GM23338 (cell line): Measurements from ENCODE around the gene FAM120A. TPM values are rescaled to one million over a fixed set of nuclear protein-coding genes. Genes with fewer than 3 reads are reported as not detected.
A peak's percentile ranks its signal among the peaks of the same experiment; 100 is the strongest.

Experiments used
- ATAC-seq: fragments of 200-7000 bp; cut with Tn5 transposase; 3 replicates; pipeline ENCODE4 v1.9.1; 2020
- DNase-seq: peaks from one replicate; pipeline ENCODE4 v3.0.0-alpha.2; 2015; ENCODE audit warnings: low spot score
- H2AFZ ChIP-seq: fragments of 200-600 bp; sonication (generic); 2 replicates; pipeline ENCODE4 v1.8.0; 2016; ENCODE audit warnings: antibody characterized with exemption, mild to moderate bottlenecking, moderate library complexity
- H3F3A ChIP-seq: fragments of 200-600 bp; sonication (generic); replicated peaks from 2 replicates; pipeline ENCODE4 v1.8.0; 2017; ENCODE audit warnings: antibody characterized with exemption, mixed run types, low read depth
- H3K27ac ChIP-seq: fragments of 200-600 bp; sonication (generic); 2 replicates; pipeline ENCODE4 v1.6.1; 2016; ENCODE audit warnings: low read depth
- H3K27me3 ChIP-seq: fragments of 200-600 bp; sonication (generic); 2 replicates; pipeline ENCODE4 v1.8.0; 2016; ENCODE audit warnings: mild to moderate bottlenecking, mixed run types, moderate library complexity; ENCODE audit not compliant: insufficient read depth
- H3K36me3 ChIP-seq: fragments of 200-600 bp; sonication (generic); 2 replicates; pipeline ENCODE4 v1.8.0; 2016; ENCODE audit warnings: mild to moderate bottlenecking; ENCODE audit not compliant: insufficient read depth
- H3K4me1 ChIP-seq: fragments of 200-600 bp; sonication (generic); 2 replicates; pipeline ENCODE4 v1.8.0; 2016; ENCODE audit warnings: mild to moderate bottlenecking, moderate library complexity; ENCODE audit not compliant: insufficient read depth
- H3K4me2 ChIP-seq: fragments of 200-600 bp; sonication (generic); 2 replicates; pipeline ENCODE4 v1.7.1; 2017; ENCODE audit warnings: mixed run types
- H3K4me3 ChIP-seq: fragments of 200-600 bp; sonication (generic); 2 replicates; pipeline ENCODE4 v1.6.1; 2016; ENCODE audit warnings: mixed run types
- H3K79me2 ChIP-seq: fragments of 200-600 bp; sonication (generic); replicated peaks from 2 replicates; pipeline ENCODE4 v1.8.0; 2017; ENCODE audit warnings: mild to moderate bottlenecking; ENCODE audit not compliant: insufficient read depth
- H3K9me2 ChIP-seq: fragments of 200-600 bp; sonication (generic); 2 replicates; pipeline ENCODE4 v1.8.0; 2017; ENCODE audit not compliant: insufficient read depth
- H4K20me1 ChIP-seq: fragments of 200-600 bp; sonication (generic); replicated peaks from 2 replicates; pipeline ENCODE4 v1.8.0; 2017; ENCODE audit warnings: mild to moderate bottlenecking; ENCODE audit not compliant: insufficient read depth
- H3K27ac Mint-ChIP-seq: 2 replicates; pipeline ENCODE4 v1.8.0; 2020; ENCODE audit warnings: inconsistent platforms, mild to moderate bottlenecking, moderate library complexity, mixed read lengths
- H3K27me3 Mint-ChIP-seq: 3 replicates; pipeline ENCODE4 v1.8.0; 2022; ENCODE audit warnings: low read depth, mild to moderate bottlenecking, moderate library complexity, mixed read lengths, inconsistent platforms; ENCODE audit not compliant: insufficient read depth, poor library complexity
- H3K36me3 Mint-ChIP-seq: 3 replicates; pipeline ENCODE4 v1.8.0; 2021; ENCODE audit warnings: low read depth, mild to moderate bottlenecking, inconsistent platforms, moderate library complexity, mixed read lengths
- H3K4me1 Mint-ChIP-seq: 3 replicates; pipeline ENCODE4 v1.8.0; 2020; ENCODE audit warnings: mild to moderate bottlenecking, inconsistent platforms, mixed read lengths
- H3K4me3 Mint-ChIP-seq: 3 replicates; pipeline ENCODE4 v1.8.0; 2021; ENCODE audit warnings: moderate library complexity, mild to moderate bottlenecking, inconsistent platforms, mixed read lengths
- H3K9me3 Mint-ChIP-seq: 3 replicates; pipeline ENCODE4 v1.8.0; 2020; ENCODE audit warnings: moderate library complexity, mild to moderate bottlenecking, inconsistent platforms, mixed read lengths
- CREB1 ChIP-seq: fragments of 250-450 bp; sonication (Bioruptor Pico); IDR thresholded peaks from 2 replicates; pipeline ENCODE4 v1.5.0; 2020; ENCODE audit warnings: low read depth, mild to moderate bottlenecking, moderate library complexity
- EZH2 ChIP-seq: fragments of 200-600 bp; sonication (generic); IDR thresholded peaks from one replicate; pipeline ENCODE4 v1.8.0; 2017; ENCODE audit warnings: antibody characterized with exemption, mild to moderate bottlenecking, low read depth; ENCODE audit not compliant: unreplicated experiment
- JUNB ChIP-seq: IDR thresholded peaks from one replicate; pipeline ENCODE4 v1.6.1; 2016; ENCODE audit warnings: antibody characterized with exemption; ENCODE audit not compliant: unreplicated experiment
- NANOG ChIP-seq: IDR thresholded peaks from 2 replicates; pipeline ENCODE4 v1.6.1; 2016; ENCODE audit warnings: antibody characterized with exemption, borderline replicate concordance
- POLR2AphosphoS5 ChIP-seq: IDR thresholded peaks from 2 replicates; pipeline ENCODE4 v1.6.1; 2016; ENCODE audit warnings: antibody characterized with exemption, low read depth
- STAT1 ChIP-seq: IDR thresholded peaks from one replicate; pipeline ENCODE4 v1.6.1; 2016; ENCODE audit warnings: antibody characterized with exemption; ENCODE audit not compliant: unreplicated experiment
- ZNF114 ChIP-seq: fragments of 250-450 bp; sonication (Bioruptor Pico); IDR thresholded peaks from 2 replicates; pipeline ENCODE4 v1.5.0; 2020; ENCODE audit warnings: mild to moderate bottlenecking, moderate library complexity
- ZNF331 ChIP-seq: fragments of 250-450 bp; sonication (Bioruptor Pico); IDR thresholded peaks from 2 replicates; pipeline ENCODE4 v1.5.0; 2020; ENCODE audit warnings: low read depth, mild to moderate bottlenecking, moderate library complexity
- polyA plus RNA-seq: library from polyadenylated mRNA; unstranded; fragments of >200 nt; fragmentation: Nextera tagmentation; extraction: Ambion mirVana; gene quantifications from 2 replicates; pipeline ENCODE4 v1.2.1, GENCODE V29; 2016
- total RNA-seq: library from RNA; depleted of rRNA; stranded (reverse); fragments of >200 nt; shearing (Covaris generic); gene quantifications from 2 replicates; pipeline ENCODE4 v1.2.3, GENCODE V29; 2014
- TF ChIP-seq, protein P1 (sequence below): IDR thresholded peaks from 2 replicates; pipeline ENCODE4 v1.6.1; 2016; ENCODE audit warnings: antibody characterized with exemption
- TF ChIP-seq, protein P2 (sequence below): fragments of 250-450 bp; sonication (Bioruptor Pico); IDR thresholded peaks from 2 replicates; pipeline ENCODE4 v1.5.0; 2020; ENCODE audit warnings: mild to moderate bottlenecking, moderate library complexity

FAM120A gene
- total and polyA plus RNA-seq, 2 experiments from 2014 or later = 28.2 to 52.5 TPM

DNA sequence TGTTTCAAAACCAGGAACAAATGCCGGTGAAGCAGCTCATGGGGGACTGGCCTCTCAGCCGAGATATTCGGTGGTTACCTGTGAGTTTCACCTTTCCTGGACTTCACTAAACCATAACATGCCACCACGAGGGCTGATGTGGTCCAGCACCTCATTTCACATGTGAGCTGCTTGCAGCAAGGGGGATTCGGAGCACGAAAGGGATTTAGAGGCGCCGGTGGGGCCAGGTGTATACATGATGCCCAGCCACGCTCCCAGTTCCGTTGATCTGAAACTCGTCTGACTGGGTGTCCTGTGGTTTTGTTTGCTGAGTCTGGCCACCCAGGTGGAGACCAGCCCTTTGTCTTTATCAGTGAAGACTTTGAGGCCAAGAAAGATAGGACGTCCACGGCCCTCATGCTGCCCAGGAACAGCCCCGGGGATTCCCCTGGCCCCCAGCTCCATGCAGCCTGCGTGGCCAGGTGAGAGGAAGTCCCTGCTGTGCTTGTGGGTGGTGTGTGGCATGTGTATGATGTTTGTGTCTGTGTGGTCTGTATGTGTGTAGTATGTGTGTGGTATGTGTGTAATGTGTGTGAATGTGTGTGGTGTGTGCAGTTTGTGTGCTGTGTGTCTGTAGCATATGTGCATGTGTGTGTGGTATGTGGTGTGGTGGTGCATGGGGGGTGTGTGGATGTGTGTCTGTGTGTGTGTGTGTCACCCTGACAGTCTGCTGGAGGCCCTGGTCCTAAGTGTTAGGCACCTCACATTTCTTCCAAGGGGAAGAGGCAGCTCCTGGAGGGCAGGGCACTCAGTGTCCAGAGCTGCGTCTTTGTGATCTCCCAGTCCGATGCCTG is 148.3 kb downstream of the FAM120A start:
- H3K4me2 ChIP-seq = peak overlapping the region; percentile 69
- TF ChIP-seq ZNF114 (no peak), EZH2 (no peak), STAT1 (no peak), JUNB (no peak), CREB1 (CRISPR knock-in tag) (no peak), POLR2AphosphoS5 (no peak), ZNF331 (CRISPR knock-in tag) (no peak), NANOG (no peak)
- TF ChIP-seq, protein P1, sequence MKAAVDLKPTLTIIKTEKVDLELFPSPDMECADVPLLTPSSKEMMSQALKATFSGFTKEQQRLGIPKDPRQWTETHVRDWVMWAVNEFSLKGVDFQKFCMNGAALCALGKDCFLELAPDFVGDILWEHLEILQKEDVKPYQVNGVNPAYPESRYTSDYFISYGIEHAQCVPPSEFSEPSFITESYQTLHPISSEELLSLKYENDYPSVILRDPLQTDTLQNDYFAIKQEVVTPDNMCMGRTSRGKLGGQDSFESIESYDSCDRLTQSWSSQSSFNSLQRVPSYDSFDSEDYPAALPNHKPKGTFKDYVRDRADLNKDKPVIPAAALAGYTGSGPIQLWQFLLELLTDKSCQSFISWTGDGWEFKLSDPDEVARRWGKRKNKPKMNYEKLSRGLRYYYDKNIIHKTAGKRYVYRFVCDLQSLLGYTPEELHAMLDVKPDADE = no peak
- no peaks in the 10 kb centered on the region for H4K20me1 ChIP-seq
- peak overlapping the region; percentile 87 for H3K27ac ChIP-seq
- Mint-ChIP-seq H3K27me3 (peaks cover 4% of the 10 kb centered on the region), H3K4me3 (peak overlapping the region; percentile 1; the same call in 1 of the 3 replicates), H3K27ac (peak overlapping the region; percentile 41), H3K36me3 (peaks cover 8% of the 10 kb centered on the region), H3K4me1 (peaks cover 39% of the 10 kb centered on the region), H3K9me3 (0 out of 3 replicates have a peak, but pooled peaks cover 2% of the 10 kb centered on the region)
- H3K27me3 ChIP-seq = no peaks in the 10 kb centered on the region
- H3F3A ChIP-seq = no peaks in the 10 kb centered on the region; the same call in 1 of the 2 replicates
- ATAC-seq (peak; percentile 22), DNase-seq (peak; percentile 28)
- H3K4me1 ChIP-seq = peaks cover 34% of the 10 kb centered on the region
- no peaks in the 10 kb centered on the region for H3K36me3 ChIP-seq
- H3K4me3 ChIP-seq = no peak overlapping the region
- no peak overlapping the region for H2AFZ ChIP-seq
- H3K9me2 ChIP-seq = no peaks in the 10 kb centered on the region
- peaks cover 17% of the 10 kb centered on the region for H3K79me2 ChIP-seq

DNA sequence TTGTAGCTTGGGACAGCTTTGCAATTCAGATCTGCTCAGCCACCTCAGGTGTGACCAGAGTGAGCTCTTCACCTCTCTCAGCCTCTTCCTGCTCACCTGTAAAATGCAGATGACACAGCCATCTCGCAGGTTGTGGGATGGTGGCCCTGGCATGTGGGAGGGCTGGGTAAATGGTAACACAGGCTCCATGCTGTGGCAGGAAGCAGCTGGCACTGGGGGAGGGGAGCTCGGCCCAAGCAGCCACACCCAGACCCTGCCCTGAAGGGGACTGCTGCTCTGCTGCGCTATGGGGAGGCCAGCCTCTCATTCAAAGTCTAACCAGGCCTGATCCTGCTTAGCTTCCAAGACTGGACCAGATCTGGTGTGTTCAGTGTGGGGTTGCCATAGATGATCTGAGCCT is 149.0 kb downstream of the FAM120A start:
- peaks cover 39% of the 10 kb centered on the region for H3K4me1 Mint-ChIP-seq
- Histone ChIP-seq H3K4me1 (peaks cover 34% of the 10 kb centered on the region), H3K4me3 (peak overlapping the region; percentile 34; the same call in 1 of the 2 replicates), H3K27ac (peak overlapping the region; percentile 87; the same call in 1 of the 2 replicates), H3K27me3 (no peaks in the 10 kb centered on the region), H3K4me2 (peak overlapping the region; percentile 69), H3K9me2 (peaks cover 5% of the 10 kb centered on the region; the same call in 1 of the 2 replicates), H3K36me3 (no peaks in the 10 kb centered on the region), H3F3A (no peaks in the 10 kb centered on the region), H3K79me2 (peaks cover 24% of the 10 kb centered on the region), H2AFZ (no peak overlapping the region), H4K20me1 (0 out of 2 replicates have a peak, but pooled peaks cover 2% of the 10 kb centered on the region)
- peaks cover 4% of the 10 kb centered on the region for H3K27me3 Mint-ChIP-seq
- H3K36me3 Mint-ChIP-seq = peaks cover 12% of the 10 kb centered on the region
- H3K27ac Mint-ChIP-seq = 0 out of 2 replicates have a peak overlapping the region, but pooled peaks have one; percentile 41
- no peak overlapping the region for H3K4me3 Mint-ChIP-seq
- DNase-seq = peak; percentile 52
- peaks cover 7% of the 10 kb centered on the region; the same call in 1 of the 3 replicates for H3K9me3 Mint-ChIP-seq
- ATAC-seq = peak; percentile 52
- TF ChIP-seq POLR2AphosphoS5 = no peak
- TF ChIP-seq, protein P2, sequence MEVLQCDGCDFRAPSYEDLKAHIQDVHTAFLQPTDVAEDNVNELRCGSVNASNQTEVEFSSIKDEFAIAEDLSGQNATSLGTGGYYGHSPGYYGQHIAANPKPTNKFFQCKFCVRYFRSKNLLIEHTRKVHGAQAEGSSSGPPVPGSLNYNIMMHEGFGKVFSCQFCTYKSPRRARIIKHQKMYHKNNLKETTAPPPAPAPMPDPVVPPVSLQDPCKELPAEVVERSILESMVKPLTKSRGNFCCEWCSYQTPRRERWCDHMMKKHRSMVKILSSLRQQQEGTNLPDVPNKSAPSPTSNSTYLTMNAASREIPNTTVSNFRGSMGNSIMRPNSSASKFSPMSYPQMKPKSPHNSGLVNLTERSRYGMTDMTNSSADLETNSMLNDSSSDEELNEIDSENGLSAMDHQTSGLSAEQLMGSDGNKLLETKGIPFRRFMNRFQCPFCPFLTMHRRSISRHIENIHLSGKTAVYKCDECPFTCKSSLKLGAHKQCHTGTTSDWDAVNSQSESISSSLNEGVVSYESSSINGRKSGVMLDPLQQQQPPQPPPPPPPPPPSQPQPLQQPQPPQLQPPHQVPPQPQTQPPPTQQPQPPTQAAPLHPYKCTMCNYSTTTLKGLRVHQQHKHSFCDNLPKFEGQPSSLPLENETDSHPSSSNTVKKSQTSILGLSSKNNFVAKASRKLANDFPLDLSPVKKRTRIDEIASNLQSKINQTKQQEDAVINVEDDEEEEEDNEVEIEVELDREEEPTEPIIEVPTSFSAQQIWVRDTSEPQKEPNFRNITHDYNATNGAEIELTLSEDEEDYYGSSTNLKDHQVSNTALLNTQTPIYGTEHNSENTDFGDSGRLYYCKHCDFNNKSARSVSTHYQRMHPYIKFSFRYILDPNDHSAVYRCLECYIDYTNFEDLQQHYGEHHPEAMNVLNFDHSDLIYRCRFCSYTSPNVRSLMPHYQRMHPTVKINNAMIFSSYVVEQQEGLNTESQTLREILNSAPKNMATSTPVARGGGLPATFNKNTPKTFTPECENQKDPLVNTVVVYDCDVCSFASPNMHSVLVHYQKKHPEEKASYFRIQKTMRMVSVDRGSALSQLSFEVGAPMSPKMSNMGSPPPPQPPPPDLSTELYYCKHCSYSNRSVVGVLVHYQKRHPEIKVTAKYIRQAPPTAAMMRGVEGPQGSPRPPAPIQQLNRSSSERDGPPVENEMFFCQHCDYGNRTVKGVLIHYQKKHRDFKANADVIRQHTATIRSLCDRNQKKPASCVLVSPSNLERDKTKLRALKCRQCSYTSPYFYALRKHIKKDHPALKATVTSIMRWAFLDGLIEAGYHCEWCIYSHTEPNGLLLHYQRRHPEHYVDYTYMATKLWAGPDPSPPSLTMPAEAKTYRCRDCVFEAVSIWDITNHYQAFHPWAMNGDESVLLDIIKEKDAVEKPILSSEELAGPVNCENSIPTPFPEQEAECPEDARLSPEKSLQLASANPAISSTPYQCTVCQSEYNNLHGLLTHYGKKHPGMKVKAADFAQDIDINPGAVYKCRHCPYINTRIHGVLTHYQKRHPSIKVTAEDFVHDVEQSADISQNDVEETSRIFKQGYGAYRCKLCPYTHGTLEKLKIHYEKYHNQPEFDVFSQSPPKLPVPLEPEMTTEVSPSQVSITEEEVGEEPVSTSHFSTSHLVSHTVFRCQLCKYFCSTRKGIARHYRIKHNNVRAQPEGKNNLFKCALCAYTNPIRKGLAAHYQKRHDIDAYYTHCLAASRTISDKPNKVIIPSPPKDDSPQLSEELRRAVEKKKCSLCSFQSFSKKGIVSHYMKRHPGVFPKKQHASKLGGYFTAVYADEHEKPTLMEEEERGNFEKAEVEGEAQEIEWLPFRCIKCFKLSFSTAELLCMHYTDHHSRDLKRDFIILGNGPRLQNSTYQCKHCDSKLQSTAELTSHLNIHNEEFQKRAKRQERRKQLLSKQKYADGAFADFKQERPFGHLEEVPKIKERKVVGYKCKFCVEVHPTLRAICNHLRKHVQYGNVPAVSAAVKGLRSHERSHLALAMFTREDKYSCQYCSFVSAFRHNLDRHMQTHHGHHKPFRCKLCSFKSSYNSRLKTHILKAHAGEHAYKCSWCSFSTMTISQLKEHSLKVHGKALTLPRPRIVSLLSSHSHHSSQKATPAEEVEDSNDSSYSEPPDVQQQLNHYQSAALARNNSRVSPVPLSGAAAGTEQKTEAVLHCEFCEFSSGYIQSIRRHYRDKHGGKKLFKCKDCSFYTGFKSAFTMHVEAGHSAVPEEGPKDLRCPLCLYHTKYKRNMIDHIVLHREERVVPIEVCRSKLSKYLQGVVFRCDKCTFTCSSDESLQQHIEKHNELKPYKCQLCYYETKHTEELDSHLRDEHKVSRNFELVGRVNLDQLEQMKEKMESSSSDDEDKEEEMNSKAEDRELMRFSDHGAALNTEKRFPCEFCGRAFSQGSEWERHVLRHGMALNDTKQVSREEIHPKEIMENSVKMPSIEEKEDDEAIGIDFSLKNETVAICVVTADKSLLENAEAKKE (CRISPR knock-in tag) = no peak
- TF ChIP-seq, protein P1 = no peak
- TF ChIP-seq ZNF114 = no peak
- no peak for TF ChIP-seq EZH2
- TF ChIP-seq JUNB = no peak
- TF ChIP-seq NANOG = no peak
- TF ChIP-seq CREB1 (CRISPR knock-in tag) = no peak
- TF ChIP-seq STAT1 = no peak
